T follicular helper cell (primary cell): ENCODE measurements around the gene SOWAHB.

Source experiments
- DNase-seq: peaks from one replicate; pipeline ENCODE4 v3.0.0-alpha.2; 2020; ENCODE audit warnings: low read depth

SOWAHB gene

GRCh38 chr4:76854858-76855257, 43.1 kb downstream of the SOWAHB start:
- no peak for DNase-seq

- no peak for DNase-seq
Measured at GRCh38 chr4:76851375-76851774, 46.6 kb downstream of the SOWAHB start.

DNA sequence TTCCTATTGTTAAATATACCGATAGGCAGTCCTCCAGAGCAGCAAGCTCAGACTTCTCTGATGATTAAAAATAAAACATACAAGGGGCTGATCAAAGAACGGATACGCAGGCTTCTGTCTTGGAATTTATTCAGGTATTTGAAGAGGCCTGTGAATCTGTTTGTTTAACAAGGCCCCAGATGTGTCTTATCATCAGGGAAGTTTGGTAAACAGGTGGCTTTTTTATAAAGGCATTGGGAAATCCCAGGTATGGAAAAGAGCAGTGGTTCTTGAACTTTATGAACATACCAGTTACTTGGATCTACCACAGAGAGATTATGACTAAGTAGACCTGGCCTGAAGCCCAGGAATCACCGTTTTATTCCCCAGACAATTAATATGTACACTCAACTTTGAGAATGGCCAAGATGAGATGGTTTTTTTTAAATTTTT, 47.9 kb downstream of the SOWAHB start:
- DNase-seq = no peak
